Stimulated activated CD8-positive, alpha-beta memory T cell treated with anti-CD3 and anti-CD28 coated beads, Interleukin-15, amount 100 ng/mL, for 48 hours (primary cell): Measurements from ENCODE around the gene AQP7.
"Not testable (repeated sequence)": the region's sequence is repeated elsewhere in the genome, so short reads cannot be mapped to it uniquely, and the experiment has no call there.

Source experiments
- DNase-seq, 2 donors: peaks; one replicate each; pipeline ENCODE4 v3.0.0-alpha.2; 2020; ENCODE audit warnings: low read depth in 2 of 2

Gene AQP7

GRCh38 chr9:33395159-33395879 is 7.0 kb downstream of the AQP7 start:
- not testable (repeated sequence) for DNase-seq

- not testable (repeated sequence) for DNase-seq
Observed at GRCh38 chr9:33393986-33394385, 8.4 kb downstream of the AQP7 start.

- no peak for DNase-seq
Observed at GRCh38 chr9:33393581-33393980, 8.8 kb downstream of the AQP7 start.

- not testable (repeated sequence) for DNase-seq
Observed at GRCh38 chr9:33392591-33393021, 9.8 kb downstream of the AQP7 start.

- not testable (repeated sequence) for DNase-seq
Observed at GRCh38 chr9:33391111-33391771, 11.1 kb downstream of the AQP7 start.

GRCh38 chr9:33388110-33388994 is 14.0 kb downstream of the AQP7 start:
- DNase-seq: no peak

- not testable (repeated sequence) for DNase-seq
Observed at GRCh38 chr9:33386998-33387397, 15.4 kb downstream of the AQP7 start.

- DNase-seq: not testable (repeated sequence)
Observed at GRCh38 chr9:33386641-33386996, 15.7 kb downstream of the AQP7 start.

- DNase-seq: not testable (repeated sequence)
Observed at GRCh38 chr9:33385979-33386640, 16.3 kb downstream of the AQP7 start.

- DNase-seq: not testable (repeated sequence)
Observed at GRCh38 chr9:33385536-33385935, 16.8 kb downstream of the AQP7 start.

GRCh38 chr9:33383396-33383795 is 19.0 kb downstream of the AQP7 start:
- DNase-seq: not testable (repeated sequence)

- not testable (repeated sequence) for DNase-seq
Observed at GRCh38 chr9:33382397-33382796, 20.0 kb downstream of the AQP7 start.

GRCh38 chr9:33381231-33381791 is 21.1 kb downstream of the AQP7 start:
- no peak for DNase-seq

- no peak for DNase-seq
Observed at GRCh38 chr9:33380390-33381094, 21.8 kb downstream of the AQP7 start.

GRCh38 chr9:33379666-33380389 is 22.5 kb downstream of the AQP7 start:
- no peak for DNase-seq

- DNase-seq: no peak
Observed at GRCh38 chr9:33378121-33378795, 24.1 kb downstream of the AQP7 start.

GRCh38 chr9:33377089-33377715 is 25.2 kb downstream of the AQP7 start:
- DNase-seq: no peak

- no peak for DNase-seq
Observed at GRCh38 chr9:33375841-33376321, 26.5 kb downstream of the AQP7 start.
